H1 (cell line): ENCODE measurements around the gene POTEG.
"Not testable (repeated sequence)": the region's sequence is repeated elsewhere in the genome, so short reads cannot be mapped to it uniquely, and the experiment has no call there.

Experiments used
- BACH1 ChIP-seq: IDR thresholded peaks from 2 replicates; pipeline ENCODE4 v1.6.1; 2012; ENCODE audit warnings: low read length, improper control_type of control experiment
- CEBPB ChIP-seq: IDR thresholded peaks from 2 replicates; pipeline ENCODE4 v1.6.1; 2012; ENCODE audit warnings: low read depth, low read length
- CTCF ChIP-seq, 3 experiments: IDR thresholded peaks; 1 replicate in 2 of 3; 2 replicates in 1 of 3; pipeline versions ENCODE4 v1.5.1 to v1.6.1; 2011; ENCODE audit warnings: low read length in 3 of 3, mild to moderate bottlenecking in 3 of 3, inconsistent platforms in 2 of 3, low read depth in 1 of 3, moderate library complexity in 1 of 3; ENCODE audit not compliant: insufficient read depth in 1 of 3; ENCODE audit errors: control extremely low read depth in 1 of 3
- EZH2 ChIP-seq: fragments of 200-600 bp; sonication (generic); IDR thresholded peaks from 2 replicates; pipeline ENCODE4 v1.7.1; 2012; ENCODE audit warnings: low read depth, mild to moderate bottlenecking, moderate library complexity, low read length, inconsistent platforms; ENCODE audit not compliant: severe bottlenecking
- MAX ChIP-seq: IDR thresholded peaks from 2 replicates; pipeline ENCODE4 v1.6.1; 2012; ENCODE audit warnings: inconsistent platforms
- POLR2A ChIP-seq, 2 experiments: IDR thresholded peaks; 1 replicate in 1 of 2; 2 replicates in 1 of 2; pipeline ENCODE4 v1.6.1; 2011; ENCODE audit warnings: low read depth in 2 of 2, low read length in 2 of 2, mild to moderate bottlenecking in 2 of 2; ENCODE audit errors: control extremely low read depth in 1 of 2
- POLR2AphosphoS5 ChIP-seq: IDR thresholded peaks from 2 replicates; pipeline ENCODE4 v1.6.1; 2011; ENCODE audit warnings: low read depth, low read length
- RFX5 ChIP-seq: IDR thresholded peaks from 2 replicates; pipeline ENCODE4 v1.6.1; 2011; ENCODE audit warnings: low read depth, low read length, improper control_type of control experiment, borderline replicate concordance
- SIN3A ChIP-seq, 2 experiments: IDR thresholded peaks in 1 of 2; conservative IDR thresholded peaks in 1 of 2; 2 replicates each; pipeline ENCODE4 v1.6.1; 2011 to 2012; ENCODE audit warnings: low read length in 2 of 2, improper control_type of control experiment in 1 of 2, low read depth in 1 of 2, mild to moderate bottlenecking in 1 of 2
- TAF1 ChIP-seq: IDR thresholded peaks from 2 replicates; pipeline ENCODE4 v1.6.1; 2011; ENCODE audit warnings: mild to moderate bottlenecking, low read depth, low read length

GRCh38 chr14:19436311-19437125 is 2.4 kb upstream of the POTEG start:
- TF ChIP-seq POLR2AphosphoS5; EZH2; CTCF (IDR thresholded peaks at IDR 0.05; ENCODE audit: control extremely low read depth in 1 of 3, insufficient read depth in 1 of 3, low read depth in 1 of 3, low read length in 3 of 3); POLR2A (IDR thresholded peaks at IDR 0.05; ENCODE audit: control extremely low read depth in 1 of 2, low read depth in 2 of 2, low read length in 2 of 2); CEBPB; RFX5; SIN3A (conservative IDR thresholded peaks at IDR 0.05 in 1 of 2, IDR thresholded peaks at IDR 0.05 in 1 of 2; ENCODE audit: low read depth in 1 of 2, low read length in 2 of 2); MAX; TAF1; BACH1: not testable (repeated sequence)
